DND-41 (cell line): ENCODE measurements around the gene VAPA.

ENCODE experiments used
- ATAC-seq: fragments of 200-7000 bp; cut with Tn5 transposase; 3 replicates; pipeline ENCODE4 v1.9.1; 2021; ENCODE audit warnings: low read depth; ENCODE audit not compliant: insufficient read depth
- DNase-seq: peaks from one replicate; pipeline ENCODE4 v3.0.0-alpha.2; 2020
- H2AFZ ChIP-seq: 2 replicates; pipeline ENCODE4 v1.6.0; 2012; ENCODE audit warnings: low read depth, low read length
- H3K27ac ChIP-seq: 2 replicates; pipeline ENCODE4 v1.5.1; 2012; ENCODE audit warnings: low read length, inconsistent platforms
- H3K27me3 ChIP-seq: fragments of 200-600 bp; sonication (generic); 2 replicates; pipeline ENCODE4 v1.6.0; 2012; ENCODE audit warnings: low read length, mild to moderate bottlenecking, inconsistent platforms; ENCODE audit not compliant: insufficient read depth, poor library complexity
- H3K36me3 ChIP-seq: 2 replicates; pipeline ENCODE4 v1.5.1; 2012; ENCODE audit warnings: low read length, inconsistent platforms; ENCODE audit not compliant: insufficient read depth
- H3K4me1 ChIP-seq: 2 replicates; pipeline ENCODE4 v1.5.1; 2012; ENCODE audit warnings: mild to moderate bottlenecking, low read length; ENCODE audit not compliant: insufficient read depth
- H3K4me2 ChIP-seq: 2 replicates; pipeline ENCODE4 v1.6.0; 2012; ENCODE audit warnings: mild to moderate bottlenecking, moderate library complexity, low read length, inconsistent platforms; ENCODE audit not compliant: insufficient read depth
- H3K4me3 ChIP-seq, 2 experiments: fragments of 200-600 bp in 1 of 2; shearing (Covaris generic) in 1 of 2; 2 replicates each; pipeline ENCODE4 v1.5.1; 2012 to 2016; ENCODE audit warnings: inconsistent platforms in 2 of 2, low read length in 2 of 2, mild to moderate bottlenecking in 2 of 2, low read depth in 1 of 2, moderate library complexity in 1 of 2
- H3K79me2 ChIP-seq: 2 replicates; pipeline ENCODE4 v1.6.0; 2012; ENCODE audit warnings: low read length, inconsistent platforms; ENCODE audit not compliant: insufficient read depth
- H3K9ac ChIP-seq: 2 replicates; pipeline ENCODE4 v1.6.0; 2012; ENCODE audit warnings: low read depth, mild to moderate bottlenecking, inconsistent platforms, low read length, moderate library complexity
- H3K9me3 ChIP-seq: 2 replicates; pipeline ENCODE4 v1.5.1; 2012; ENCODE audit warnings: low read length, moderate library complexity, mild to moderate bottlenecking, inconsistent platforms; ENCODE audit not compliant: insufficient read depth, severe bottlenecking
- H4K20me1 ChIP-seq: 2 replicates; pipeline ENCODE4 v1.6.0; 2012; ENCODE audit warnings: low read length; ENCODE audit not compliant: insufficient read depth
- CTCF ChIP-seq: IDR thresholded peaks from 2 replicates; pipeline ENCODE4 v1.5.1; 2012; ENCODE audit warnings: borderline replicate concordance, low read length, moderate library complexity, mild to moderate bottlenecking; ENCODE audit not compliant: poor library complexity, severe bottlenecking; ENCODE audit errors: extremely low read depth
- EZH2 ChIP-seq: IDR thresholded peaks from 3 replicates; pipeline ENCODE4 v1.6.1; 2012; ENCODE audit warnings: borderline replicate concordance, low read depth, mild to moderate bottlenecking, moderate library complexity, low read length, inconsistent platforms; ENCODE audit not compliant: severe bottlenecking

VAPA gene

GRCh38 chr18:9961041-9961440 lies 47.2 kb downstream of the VAPA start:
- ATAC-seq = peak; percentile 46; the same call in 2 of the 3 replicates
- H3K4me2 ChIP-seq = no peak overlapping the region

GRCh38 chr18:9965711-9966624 lies 52.2 kb downstream of the VAPA start:
- Histone ChIP-seq H2AFZ (no peak overlapping the region), H3K36me3 (no peaks in the 10 kb centered on the region), H3K27me3 (no peaks in the 10 kb centered on the region), H3K4me2 (no peak overlapping the region), H3K4me3 (no peak overlapping the region), H3K79me2 (no peaks in the 10 kb centered on the region), H4K20me1 (0 out of 2 replicates have a peak, but pooled peaks cover under 1% of the 10 kb centered on the region), H3K4me1 (peaks cover 13% of the 10 kb centered on the region), H3K9ac (no peak overlapping the region), H3K9me3 (no peaks in the 10 kb centered on the region), H3K27ac (0 out of 2 replicates have a peak overlapping the region, but pooled peaks have one; percentile 25)
- ATAC-seq (no peak), DNase-seq (no peak)
- TF ChIP-seq EZH2 (no peak), CTCF (no peak)

More at GRCh38 chr18:9961041-9961440, 47.2 kb downstream of the VAPA start:
- H2AFZ ChIP-seq = no peak overlapping the region
- H3K27me3 ChIP-seq = no peaks in the 10 kb centered on the region
- H3K9ac ChIP-seq = no peak overlapping the region
- no peak overlapping the region for H3K27ac ChIP-seq
- H3K4me3 ChIP-seq = no peak overlapping the region
- H3K79me2 ChIP-seq = no peaks in the 10 kb centered on the region
- TF ChIP-seq CTCF (no peak), EZH2 (no peak)
- H4K20me1 ChIP-seq = peaks cover 2% of the 10 kb centered on the region; the same call in 1 of the 2 replicates
- H3K36me3 ChIP-seq = peaks cover under 1% of the 10 kb centered on the region; the same call in 1 of the 2 replicates
- no peak for DNase-seq
- no peaks in the 10 kb centered on the region for H3K9me3 ChIP-seq
- peaks cover 7% of the 10 kb centered on the region for H3K4me1 ChIP-seq

- H4K20me1 ChIP-seq = no peaks in the 10 kb centered on the region
- no peak overlapping the region for H3K27ac ChIP-seq
- H2AFZ ChIP-seq = no peak overlapping the region
- H3K36me3 ChIP-seq = no peaks in the 10 kb centered on the region
- no peak overlapping the region for H3K4me3 ChIP-seq
- no peaks in the 10 kb centered on the region for H3K79me2 ChIP-seq
- no peak overlapping the region for H3K9ac ChIP-seq
- peaks cover 13% of the 10 kb centered on the region for H3K4me1 ChIP-seq
- no peak for DNase-seq
- no peaks in the 10 kb centered on the region for H3K9me3 ChIP-seq
- no peaks in the 10 kb centered on the region for H3K27me3 ChIP-seq
- ATAC-seq = no peak
- TF ChIP-seq CTCF = no peak
- TF ChIP-seq EZH2 = no peak
- H3K4me2 ChIP-seq = no peak overlapping the region
These were observed 54.4 kb downstream of the VAPA start for GRCh38 chr18:9968081-9968848.
